ENCODE measurements around the gene PPP2R2B.
A peak's percentile ranks its signal among the peaks of the same experiment; 100 is the strongest.

PPP2R2B gene

DNA sequence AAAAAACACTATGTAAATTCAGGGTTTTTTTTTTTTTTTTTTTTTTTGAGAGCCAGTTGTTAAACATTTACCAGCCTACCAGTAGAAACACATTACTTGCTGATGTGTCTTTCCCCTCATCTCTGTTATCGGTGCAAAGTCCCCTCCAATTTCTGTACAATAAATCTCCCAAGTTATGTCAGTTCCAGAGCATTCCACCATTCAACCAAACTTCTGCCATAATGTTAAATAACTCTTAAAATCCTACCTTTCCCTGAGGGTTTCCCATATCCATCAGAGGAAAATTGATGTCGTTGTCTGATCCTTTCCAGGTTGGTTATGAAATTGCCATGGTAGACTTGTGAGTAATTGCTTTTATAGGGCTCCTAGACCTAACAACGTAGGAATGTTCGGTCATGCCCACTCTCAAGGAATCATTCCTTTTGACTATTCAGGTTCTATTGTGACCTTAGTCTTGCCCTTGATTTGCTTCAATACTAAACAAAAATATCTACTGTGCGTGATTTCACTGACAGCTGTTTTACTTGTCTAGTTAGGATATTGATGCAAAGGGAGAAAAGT lies 5.6 kb upstream of the PPP2R2B start:
- DNase-seq: no peak

DNA sequence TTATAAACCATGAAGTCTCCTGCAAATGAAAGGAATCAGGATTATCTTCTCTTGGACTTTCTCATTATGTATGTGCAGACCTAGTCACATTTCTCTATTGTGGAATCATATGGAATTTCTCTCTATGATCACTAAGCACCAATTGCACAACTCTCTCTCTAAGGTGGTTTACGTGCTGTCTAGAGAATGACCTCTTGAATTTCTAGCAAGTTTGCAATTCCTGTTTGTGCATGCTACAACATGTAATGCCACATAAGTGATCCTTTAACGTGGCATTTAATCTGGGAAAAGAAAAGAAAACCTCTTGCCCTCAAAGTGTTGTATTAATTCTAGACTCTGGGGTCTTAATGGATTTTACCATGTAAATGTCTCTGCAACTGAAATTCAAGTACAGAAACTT lies 5.0 kb upstream of the PPP2R2B start:
- no peak for DNase-seq

DNA sequence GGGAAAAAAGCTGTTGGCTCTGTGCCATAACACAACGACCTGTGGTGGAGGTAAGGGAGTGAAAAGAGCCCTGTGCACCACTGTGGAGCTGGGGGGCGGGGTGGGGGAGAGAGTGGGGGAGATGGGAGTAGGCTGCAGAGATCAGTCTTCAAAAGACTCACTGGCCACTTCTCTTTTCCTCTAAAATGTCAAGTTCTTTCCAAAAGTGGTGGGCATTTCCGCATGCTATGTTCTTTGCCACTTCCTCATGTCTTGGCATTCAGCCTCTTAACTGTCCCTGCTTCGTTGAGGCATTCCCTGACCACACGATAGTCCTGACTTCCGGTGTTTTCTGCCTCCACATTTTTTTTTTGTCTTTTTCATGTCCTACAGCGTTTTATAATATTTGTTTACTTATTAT lies 2.4 kb upstream of the PPP2R2B start:
- DNase-seq: no peak

DNA sequence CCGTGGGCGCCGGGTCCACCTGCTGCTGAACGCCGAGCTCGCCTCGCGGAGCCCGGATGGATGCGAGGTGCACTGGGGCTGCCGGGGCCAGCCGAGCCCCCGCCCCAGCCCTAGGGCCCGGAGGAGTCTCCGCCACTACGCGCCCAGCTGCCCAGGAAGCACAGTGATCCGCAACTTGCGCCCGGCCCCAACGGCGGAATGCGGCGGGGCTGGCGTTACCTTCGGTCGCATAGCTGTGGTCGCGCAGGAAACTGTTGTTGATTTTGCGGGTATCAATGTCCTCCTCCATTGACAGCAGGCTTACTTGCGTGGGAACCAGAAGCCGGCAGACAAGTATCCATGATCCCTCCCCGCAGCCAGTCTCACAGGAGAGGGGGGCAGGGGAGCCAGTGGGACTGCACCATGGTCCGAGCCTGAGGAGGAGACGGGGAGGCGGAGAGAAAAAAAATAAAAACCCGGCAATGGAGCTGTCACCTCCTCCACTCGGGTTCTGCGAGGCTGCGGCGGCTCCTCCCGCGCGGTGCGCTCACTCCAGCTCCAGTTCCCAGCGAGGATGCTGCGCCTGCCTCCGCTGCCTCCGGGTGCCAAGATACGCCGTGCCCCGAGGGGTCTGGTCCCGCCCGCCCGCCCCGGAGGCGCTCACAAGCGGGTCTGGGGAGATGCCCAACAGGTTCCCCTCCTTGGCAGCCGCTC lies 628 bp downstream of the PPP2R2B start:
- DNase-seq: peak; percentile 42 to 47

DNA sequence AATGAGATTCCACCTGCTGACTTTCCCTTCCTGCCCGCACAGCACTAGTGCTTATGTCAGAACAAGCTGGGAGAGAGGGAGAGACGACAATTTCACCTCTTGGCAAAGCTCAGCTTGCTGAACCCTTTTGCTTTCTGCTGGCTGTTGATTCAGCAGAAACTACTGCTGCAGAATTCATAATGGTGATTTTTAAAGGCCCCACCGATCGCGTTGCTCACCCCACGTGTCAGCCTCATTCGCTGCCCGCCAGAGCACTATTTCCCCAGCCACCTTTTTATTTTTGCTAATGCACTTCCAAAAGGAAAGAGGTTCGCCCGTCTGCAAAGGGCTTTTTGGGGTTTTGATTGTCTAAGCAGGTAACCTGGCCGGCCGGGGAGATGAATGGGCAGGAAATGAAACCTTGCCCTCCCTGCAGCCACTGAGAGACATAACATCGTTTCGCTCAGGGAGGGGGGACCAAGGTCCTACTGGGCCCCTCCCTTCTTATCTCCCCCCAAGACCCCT lies 1.3 kb downstream of the PPP2R2B start:
- DNase-seq: peak in 1 of 2 experiments; percentile 19

DNA sequence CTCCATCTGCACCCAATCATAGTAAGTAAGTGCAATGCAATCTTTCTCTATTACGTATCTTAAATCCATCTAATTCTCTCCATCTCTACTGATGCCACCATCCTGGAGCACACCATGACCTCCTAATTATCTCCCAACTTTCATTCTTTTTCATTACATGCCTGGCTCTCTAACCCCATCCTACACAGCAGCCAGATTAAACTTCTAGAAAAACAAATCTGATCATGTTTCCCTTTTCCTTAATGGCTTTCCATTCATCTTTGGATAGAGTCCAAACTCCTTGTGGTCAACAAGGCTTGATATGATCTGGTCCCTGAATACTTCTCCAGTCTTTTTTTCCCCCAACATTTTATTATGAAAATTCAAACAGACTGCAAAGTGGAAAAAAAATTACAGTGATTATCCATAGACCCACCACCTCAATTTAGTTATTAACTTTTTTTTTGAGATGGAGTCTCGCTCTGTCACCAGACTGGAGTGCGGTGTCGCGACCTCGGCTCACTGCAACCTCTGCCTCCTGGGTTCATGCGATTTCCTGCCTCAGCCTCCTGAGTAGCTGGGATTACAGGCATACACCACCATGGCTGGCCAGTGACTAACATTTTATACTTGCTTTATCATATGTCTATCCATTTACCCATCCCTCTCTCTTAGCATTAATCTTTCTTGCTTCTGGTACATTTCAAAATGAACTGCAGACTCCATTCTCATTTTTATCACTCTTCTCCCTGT lies 5.2 kb downstream of the PPP2R2B start:
- no peak for DNase-seq

DNA sequence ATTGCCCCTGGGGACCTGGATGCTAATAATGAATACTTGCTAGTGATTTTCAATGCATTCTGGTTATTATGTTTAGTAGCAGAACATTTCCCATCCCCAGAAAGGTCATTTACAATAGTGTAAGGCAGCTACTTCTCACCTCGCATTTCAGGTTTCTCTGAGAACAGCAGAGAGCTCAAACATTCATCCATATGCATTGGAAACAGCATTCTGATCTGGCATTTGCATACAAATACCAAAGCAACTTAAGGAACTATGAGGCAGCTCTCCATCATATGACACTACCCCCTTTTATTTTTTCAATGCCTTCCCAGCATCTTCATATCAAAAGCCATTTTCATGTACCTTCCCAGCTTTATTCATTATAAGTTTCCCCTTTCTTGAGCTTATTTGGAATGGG lies 6.4 kb downstream of the PPP2R2B start:
- DNase-seq: no peak

DNA sequence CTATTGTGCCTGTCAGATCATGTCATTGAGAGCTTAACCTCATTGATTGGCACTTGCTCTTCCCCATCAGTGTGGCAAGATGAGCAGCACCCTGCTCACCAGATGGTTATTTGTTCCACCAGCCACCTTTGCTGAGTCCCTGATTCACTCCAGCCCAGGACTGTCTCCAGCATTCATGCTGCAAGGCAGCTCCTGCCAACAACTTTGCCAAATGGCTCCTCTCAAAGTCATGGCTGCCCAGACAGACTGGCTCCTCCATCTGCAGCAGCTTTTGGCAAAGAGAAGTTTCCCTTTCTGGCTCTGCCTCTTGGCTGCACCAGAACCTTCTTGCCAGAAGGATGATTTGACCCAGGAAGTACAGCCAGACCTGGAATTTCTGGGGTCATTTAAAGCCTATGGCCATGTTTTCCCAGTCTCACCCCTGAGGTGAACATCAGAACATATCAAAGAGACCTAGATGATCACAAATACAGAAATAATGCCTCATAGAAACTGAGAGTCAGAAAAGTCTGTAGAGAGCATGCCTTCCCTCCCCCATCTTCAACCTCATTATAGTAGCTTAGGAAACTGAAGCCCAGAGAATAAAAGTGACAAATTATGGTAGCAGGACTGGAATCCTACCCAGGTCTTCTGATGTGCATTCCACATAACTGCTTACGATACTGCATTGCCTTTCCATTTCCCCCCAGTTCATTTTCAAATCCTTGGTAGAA lies 10.4 kb downstream of the PPP2R2B start:
- no peak for DNase-seq

DNA sequence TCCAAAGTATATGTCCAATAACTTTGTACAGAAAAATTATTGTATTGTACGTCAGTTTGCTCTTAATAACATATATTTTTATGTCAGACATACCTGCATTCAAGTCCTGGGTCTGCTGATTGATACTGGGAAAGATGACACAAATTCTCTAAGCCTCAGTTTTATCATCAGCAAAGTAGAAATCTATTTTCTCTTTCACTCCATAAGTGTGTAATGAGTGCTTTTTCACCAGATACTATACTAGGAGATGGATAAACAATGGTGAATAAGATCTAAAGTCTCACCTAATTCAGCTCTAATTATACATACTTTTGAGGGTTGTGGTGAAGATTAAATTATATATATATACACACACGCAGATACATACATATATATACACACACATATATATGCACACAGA lies 12.3 kb downstream of the PPP2R2B start:
- DNase-seq: no peak

DNA sequence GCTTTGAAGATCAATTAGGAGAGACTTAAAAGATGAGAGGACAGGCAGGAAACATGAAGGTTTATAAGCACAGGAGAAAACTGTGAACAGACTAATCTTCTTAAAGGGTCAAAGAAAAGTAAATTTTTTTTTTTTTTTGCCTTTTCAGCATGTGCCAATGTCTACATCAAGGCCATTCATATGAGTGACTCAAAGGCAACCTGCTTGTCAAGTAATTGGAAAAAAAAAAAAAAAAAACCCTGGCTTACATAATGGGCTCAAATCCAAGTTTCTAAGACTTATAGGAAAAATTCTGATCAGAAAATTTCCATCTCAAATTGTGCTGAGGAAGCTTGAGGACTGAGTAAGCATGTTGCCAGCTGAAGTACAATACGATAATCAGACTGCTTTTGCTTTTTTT lies 15.9 kb downstream of the PPP2R2B start:
- no peak for DNase-seq

DNA sequence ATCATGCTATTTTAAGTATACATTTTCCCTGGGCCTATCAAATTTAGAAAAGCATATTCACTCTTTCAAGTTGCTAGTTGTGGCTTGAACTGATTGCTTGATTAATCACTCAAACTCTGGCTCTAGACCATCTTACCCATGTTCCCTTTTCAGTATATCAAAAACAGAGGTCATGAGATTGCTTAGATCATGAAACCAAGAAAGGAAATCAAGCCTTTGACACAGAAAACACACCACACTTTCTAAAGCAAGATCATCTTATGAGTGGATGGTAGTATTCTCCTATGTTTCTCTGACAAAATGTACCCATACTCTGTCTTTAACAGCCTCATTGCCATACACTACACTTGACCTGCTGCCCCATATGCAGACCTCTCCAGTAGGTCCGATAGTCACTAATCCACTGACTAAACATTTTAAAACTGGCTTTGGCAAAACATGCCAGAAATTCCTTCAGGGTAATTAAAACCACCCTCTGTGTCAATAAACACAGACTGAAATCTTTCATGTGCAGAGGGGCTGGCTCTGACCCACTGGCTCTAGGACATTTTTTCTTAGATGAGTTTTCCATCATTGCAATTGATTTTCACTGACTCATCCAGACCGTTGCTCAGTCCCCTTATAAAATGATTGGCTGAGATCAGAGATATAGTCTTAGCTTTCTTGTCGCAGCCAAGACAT lies 18.2 kb downstream of the PPP2R2B start:
- no peak for DNase-seq

DNA sequence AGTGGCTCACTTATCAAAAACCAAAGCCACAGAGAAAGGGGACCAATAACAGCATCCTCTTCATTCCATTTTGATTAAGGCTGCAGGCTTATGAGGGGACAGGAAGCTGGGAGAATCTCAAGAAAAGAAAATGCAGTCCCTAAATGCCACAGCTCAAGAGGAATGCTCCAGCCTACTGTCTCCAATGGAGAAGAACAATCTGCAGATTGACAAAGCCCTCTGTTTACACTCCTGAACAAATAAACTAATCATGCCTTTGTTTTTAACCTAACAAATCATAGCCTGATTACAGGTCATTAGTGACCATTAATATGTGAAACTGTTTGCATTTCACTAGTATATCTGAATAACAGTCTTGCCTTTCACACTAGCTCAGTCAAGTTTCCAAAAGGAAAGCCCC lies 26.5 kb downstream of the PPP2R2B start:
- no peak for DNase-seq

DNA sequence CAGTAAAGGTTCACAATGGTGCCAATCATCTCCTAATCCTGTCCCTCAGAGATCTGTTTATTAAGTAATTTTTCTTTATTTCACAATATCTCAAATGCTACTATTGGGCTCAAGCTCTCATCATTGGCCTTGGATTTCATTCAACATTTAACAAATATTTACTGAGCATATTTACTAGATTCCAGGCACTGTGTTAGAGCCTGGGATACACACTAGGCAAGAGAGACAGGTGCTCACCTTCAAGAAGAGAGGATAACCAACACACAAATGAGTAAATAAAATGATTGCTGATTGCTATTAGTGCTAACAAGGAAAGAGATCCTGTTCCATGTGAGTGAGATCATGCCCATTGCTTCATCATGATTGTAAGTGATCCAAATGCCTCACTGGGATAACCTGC lies 27.4 kb downstream of the PPP2R2B start:
- no peak for DNase-seq

DNA sequence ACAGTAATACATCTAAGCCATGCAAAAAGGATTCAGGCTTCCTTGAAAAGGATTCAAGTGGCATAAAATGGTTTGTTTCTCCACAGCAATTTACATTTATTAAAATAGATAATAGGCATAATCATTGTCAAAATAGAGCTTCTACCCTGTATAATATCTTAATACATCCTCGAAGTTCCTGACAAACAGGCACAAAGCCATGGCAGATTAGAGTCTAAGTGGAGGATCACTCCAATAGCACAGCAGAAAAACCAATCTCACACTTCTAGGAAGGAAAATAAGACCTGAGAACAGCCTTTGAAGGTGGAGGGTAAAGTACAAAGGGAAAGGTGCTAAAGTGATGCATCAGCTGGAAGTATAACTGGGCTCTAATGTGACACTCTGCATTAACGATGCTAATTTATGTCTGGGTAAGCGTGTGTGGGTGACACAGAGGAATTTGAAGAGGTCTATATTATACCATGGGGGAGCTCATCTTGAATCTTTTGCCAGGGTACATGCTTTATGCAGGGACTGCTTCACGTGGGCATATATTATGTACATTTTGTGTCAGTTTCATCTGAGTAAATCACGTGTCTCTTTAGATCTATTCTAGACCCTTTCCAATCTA lies 28.8 kb downstream of the PPP2R2B start:
- no peak for DNase-seq

DNA sequence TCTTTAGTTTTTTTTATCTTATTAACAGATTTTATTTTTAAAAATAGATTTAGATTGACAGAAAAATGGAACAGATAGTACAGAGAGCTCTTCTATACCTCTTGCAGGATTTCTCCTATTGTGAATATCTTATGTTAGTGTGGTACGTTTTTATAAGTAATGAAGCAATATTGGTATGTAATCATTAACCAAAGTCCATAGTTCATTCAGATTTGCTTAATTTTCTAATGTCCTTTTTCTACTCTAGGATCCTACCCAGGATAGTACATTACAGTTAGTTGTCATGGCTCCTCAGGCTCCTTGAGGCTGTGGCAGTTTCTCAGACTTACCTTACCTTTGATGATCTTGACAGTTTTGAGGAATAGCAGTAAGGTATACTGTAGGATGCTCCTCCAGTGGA lies 30.4 kb downstream of the PPP2R2B start:
- no peak for DNase-seq

DNA sequence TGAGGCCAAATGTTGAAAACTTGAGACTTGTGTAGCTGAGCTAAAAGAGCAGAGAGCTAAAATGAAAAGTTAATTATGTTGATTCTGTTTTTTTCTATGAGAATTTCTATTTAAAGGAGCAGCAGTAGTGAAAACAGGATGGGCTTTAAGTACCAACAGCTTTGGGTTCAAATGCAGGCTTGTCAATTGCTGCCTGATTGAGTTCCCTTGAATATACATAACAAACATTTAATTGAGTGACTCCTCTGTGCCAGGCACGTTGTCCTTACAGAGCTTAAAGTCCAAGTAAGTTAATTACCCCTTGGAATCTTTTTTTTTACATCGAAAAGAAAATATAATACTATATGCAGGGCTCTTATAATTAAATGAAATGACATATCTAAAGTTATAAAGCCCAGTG lies 38.5 kb downstream of the PPP2R2B start:
- DNase-seq: no peak

DNA sequence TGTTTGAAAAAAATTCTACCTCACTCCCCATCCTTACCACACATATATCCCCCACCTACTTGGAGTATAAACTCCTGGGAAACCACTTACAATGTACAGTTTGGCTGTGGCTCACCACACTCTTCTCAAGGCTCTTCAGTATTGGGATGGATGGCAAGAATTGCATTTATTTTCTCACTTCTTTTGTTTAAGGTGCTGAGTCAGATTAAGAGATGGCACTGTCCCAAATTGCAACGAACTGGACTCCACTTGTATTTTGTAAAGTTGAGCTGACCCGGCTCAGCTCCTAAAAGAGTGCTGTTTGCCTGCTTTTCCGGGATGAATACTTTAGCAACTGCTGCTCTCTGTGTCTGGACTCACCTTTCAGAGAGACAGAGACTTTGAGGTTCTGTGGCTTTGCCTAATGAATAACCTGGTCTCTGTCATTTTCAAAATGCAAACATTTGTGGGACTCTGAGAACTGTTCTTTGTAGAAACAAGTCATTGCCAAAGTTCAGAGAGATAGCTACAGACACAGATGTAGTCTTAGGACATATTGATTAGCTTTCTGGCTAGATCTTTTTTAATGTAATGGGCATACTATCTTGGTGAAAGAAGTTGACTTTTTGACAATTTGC lies 42.2 kb downstream of the PPP2R2B start:
- DNase-seq: no peak

DNA sequence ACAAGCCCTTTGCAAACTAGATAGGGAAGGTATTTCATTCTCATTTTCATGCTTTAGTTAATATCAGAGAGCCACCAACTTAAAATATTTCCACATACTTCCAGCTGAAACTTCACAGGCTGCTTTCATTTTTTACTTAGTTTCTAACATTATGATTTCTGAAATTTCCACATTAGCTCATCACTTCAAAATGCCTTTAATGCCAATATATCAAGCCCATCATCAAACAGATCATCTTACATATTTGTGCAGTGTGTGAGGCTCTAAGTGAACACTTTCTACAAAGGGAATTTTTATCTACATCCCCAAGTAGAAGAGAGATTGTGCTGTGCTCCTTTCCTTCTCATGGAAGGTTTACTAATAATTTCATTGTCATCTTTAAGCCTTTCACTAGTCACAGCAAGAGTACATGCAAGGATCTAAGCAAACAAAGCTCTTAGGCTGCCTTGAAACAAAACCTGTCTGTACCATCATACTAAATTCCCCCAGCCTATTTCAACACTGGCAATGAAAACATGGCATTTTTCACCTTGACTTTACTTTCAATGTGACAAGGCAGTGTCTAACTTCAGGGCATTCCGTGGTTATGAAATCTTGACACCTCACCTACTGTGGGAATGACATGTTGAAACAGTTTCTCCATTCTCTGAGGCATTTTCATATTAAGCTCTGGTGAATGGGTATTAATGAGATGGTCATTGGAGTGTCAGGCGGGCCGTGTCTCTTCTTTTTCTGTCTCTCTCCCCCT lies 45.4 kb downstream of the PPP2R2B start:
- DNase-seq: no peak

DNA sequence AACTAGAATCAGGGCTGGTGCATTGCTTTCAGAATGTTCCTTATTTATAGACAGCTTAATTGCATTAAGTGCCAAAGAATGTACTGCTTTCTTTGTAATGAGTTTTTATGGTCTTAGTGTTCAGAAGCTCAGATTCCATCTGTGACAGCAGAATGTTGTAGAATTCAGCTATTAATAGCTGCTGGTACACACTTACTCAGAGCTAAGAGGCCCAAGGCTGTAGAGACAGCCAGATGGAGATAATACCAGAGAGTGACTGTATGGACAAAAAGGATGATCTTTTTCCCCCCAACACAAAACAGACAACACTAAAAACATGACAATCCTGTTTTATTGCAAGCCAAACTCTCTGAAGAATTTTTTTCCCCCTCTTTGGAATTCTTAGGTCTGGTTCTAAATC lies 50.2 kb downstream of the PPP2R2B start:
- DNase-seq: no peak

DNA sequence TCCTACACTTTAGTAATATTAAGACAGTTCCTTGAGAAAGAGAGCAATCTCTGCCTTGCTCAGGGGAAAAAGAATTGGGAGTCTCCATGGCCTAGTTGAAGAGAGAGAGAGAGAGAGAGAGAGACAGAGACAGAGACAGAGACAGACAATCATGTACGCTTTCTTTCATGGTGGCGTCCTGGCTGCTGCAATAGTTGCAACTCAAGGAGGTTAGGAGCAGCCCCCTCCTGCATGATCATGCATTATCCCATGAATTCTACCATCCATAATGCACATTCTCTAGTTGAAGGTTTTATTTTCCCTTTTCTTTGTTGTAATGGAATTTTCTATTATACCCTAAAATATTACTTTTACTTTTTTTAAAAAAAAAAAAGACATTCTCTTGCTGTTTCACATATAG lies 50.7 kb downstream of the PPP2R2B start:
- DNase-seq: no peak

DNA sequence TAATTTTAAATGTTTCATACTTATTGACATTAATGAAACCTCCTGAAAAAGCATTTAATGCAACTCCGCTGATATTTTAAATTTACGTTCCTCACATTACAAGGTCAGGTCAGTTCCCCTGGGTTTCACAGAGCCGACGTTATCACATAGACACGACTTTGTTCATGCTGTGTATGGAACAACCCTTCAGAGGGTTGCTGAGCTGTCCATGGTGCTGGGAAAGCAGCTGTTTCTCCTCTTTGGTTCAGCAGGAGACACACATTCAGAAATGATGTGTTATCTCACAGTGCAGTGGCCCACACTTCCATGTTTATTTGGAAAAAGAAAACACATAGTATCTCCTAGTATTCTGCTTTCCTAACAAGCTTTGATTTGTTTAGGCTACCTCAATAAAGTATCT lies 53.5 kb downstream of the PPP2R2B start:
- peak in 1 of 2 experiments; percentile 19 for DNase-seq

Data from activated T-cell treated with anti-CD3 and anti-CD28 coated beads, Interleukin-2, amount 50 U/mL, for 48 hours (primary cell).